Esophagus muscularis mucosa (tissue), 4 donors: ENCODE results near the gene KL. TPM values are rescaled to one million over a fixed set of nuclear protein-coding genes. Genes with fewer than 3 reads are reported as not detected.

Experiments
- DNase-seq: peaks from one replicate; pipeline ENCODE4 v3.0.0-alpha.2; 2017; ENCODE audit errors: extremely low spot score
- H3K27ac ChIP-seq, 4 donors: fragments of 200-600 bp; sonication (generic); replicated peaks in 1 of 4; 1 replicate in 3 of 4; 2 replicates in 1 of 4; pipeline ENCODE4 v1.5.1; 2016 to 2019; ENCODE audit warnings: mild to moderate bottlenecking in 1 of 4
- H3K27me3 ChIP-seq, 4 donors: fragments of 200-600 bp; sonication (generic); one replicate each; pipeline versions ENCODE4 v1.5.1 to v1.6.0; 2016 to 2019
- H3K36me3 ChIP-seq, 4 donors: fragments of 200-600 bp; sonication (generic); one replicate each; pipeline ENCODE4 v1.5.1; 2016 to 2019
- H3K4me1 ChIP-seq, 4 donors: fragments of 200-600 bp; sonication (generic); one replicate each; pipeline ENCODE4 v1.5.1; 2016 to 2019
- H3K4me3 ChIP-seq, 4 donors: fragments of 200-600 bp; sonication (generic); 1 replicate in 2 of 4; 2 replicates in 2 of 4; pipeline ENCODE4 v1.5.1; 2016 to 2019; ENCODE audit warnings: mild to moderate bottlenecking in 4 of 4, moderate library complexity in 1 of 4
- H3K9me3 ChIP-seq, 4 donors: fragments of 200-600 bp; sonication (generic); 1 replicate in 3 of 4; 2 replicates in 1 of 4; pipeline ENCODE4 v1.5.1; 2016 to 2019
- CTCF ChIP-seq, 3 experiments: fragments of 200-600 bp in 2 of 3; fragments of 450-650 bp in 1 of 3; sonication (generic) in 2 of 3; IDR thresholded peaks; one replicate each; pipeline ENCODE4 v1.5.1; 2017 to 2019; ENCODE audit warnings: antibody characterized with exemption in 3 of 3, mild to moderate bottlenecking in 2 of 3, moderate library complexity in 1 of 3
- EP300 ChIP-seq: sonication (generic); formaldehyde crosslinking; IDR thresholded peaks from one replicate; pipeline ENCODE4 v1.6.1; 2017; ENCODE audit warnings: antibody characterized with exemption
- POLR2A ChIP-seq: fragments of 450-650 bp; IDR thresholded peaks from one replicate; pipeline ENCODE4 v1.6.1; 2017; ENCODE audit warnings: antibody characterized with exemption, moderate library complexity, mild to moderate bottlenecking, low read depth
- POLR2AphosphoS5 ChIP-seq, 2 donors: sonication (generic); formaldehyde crosslinking; IDR thresholded peaks; one replicate each; pipeline ENCODE4 v1.6.1; 2017; ENCODE audit warnings: antibody characterized with exemption in 2 of 2
- WGBS: methylation state at CpG from one replicate; pipeline ENCODE4 v1.1.5; 2018; 5-methylcytosine and 5-hydroxymethylcytosine counted together
- intact Hi-C: fragments of 100-400 bp; cut with DNase I; formaldehyde crosslinking; loops from one replicate; pipeline ENCODE4 v1.15.1; 2023
- total RNA-seq, 4 donors: library from RNA; depleted of rRNA; stranded (reverse); fragments of >200 nt; gene quantifications; one replicate each; pipeline versions ENCODE4 v1.1.0 to v1.2.1, GENCODE V29; 2016

The KL gene
- total RNA-seq, 4 donors from 2014 or later: 3.7 to 6.7 (median 5.5) TPM

DNA sequence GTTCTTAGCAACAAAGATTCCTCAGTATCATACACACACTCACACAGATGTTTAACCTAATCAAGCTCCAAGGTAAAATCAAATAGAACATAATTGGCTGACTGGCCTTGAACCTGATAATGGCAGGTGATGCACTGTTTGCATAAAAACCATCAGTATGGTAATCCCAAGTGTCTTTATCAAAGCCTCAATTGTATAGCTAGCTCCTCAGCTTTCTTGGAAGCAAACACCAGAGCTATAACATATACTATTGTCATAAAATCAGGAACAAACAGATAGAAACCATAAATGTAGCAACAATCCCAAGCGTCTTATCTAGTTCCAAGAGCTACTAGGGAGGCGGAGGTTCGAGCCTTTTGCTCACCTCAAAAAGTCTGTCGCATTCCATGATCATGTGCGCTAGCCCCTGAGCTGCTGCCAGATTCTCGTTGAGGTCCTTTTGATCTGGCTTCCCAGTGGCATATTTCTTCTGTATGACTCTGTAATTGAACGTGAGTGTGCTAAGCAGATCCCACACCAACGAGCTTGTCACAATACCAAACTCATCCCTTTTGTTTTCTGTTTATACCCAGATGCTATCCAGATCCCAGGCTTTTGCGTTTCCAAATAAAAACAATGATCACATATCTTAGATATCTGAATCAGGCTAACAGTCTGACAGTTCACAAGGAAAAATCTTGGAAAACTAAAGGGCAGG is 95.3 kb downstream of the KL start:
- H3K27ac ChIP-seq: peak overlapping the region; percentile 71 to 78 (median 74)
- no peaks in the 10 kb centered on the region for H3K27me3 ChIP-seq
- peaks cover 57 to 94% (median 89%) of the 10 kb centered on the region in 4 donors for H3K4me1 ChIP-seq
- DNase-seq: no peak
- no peak overlapping the region for H3K4me3 ChIP-seq
- H3K36me3 ChIP-seq: peaks cover under 1 to 98% (median 49%) of the 10 kb centered on the region in 4 donors
- intact Hi-C loops: no loop called here
- 30% methylated on average over 9 of the region's 9 CpGs for WGBS
- TF ChIP-seq POLR2A (no peak), CTCF (IDR thresholded peaks at IDR 0.05) (no peak), POLR2AphosphoS5 (IDR thresholded peaks at IDR 0.05) (peak; percentile 11 to 20), EP300 (no peak)
- H3K9me3 ChIP-seq: no peaks in the 10 kb centered on the region

- intact Hi-C loops: no loop called here
- TF ChIP-seq POLR2A (no peak), POLR2AphosphoS5 (IDR thresholded peaks at IDR 0.05) (peak in 1 of 2 donors; percentile 9)
- H3K4me1 ChIP-seq: peaks cover 47 to 82% (median 77%) of the 10 kb centered on the region in 4 donors
- no peak for DNase-seq
- H3K9me3 ChIP-seq: no peaks in the 10 kb centered on the region
- 68% methylated on average over 12 of the region's 12 CpGs for WGBS
- no peak overlapping the region for H3K4me3 ChIP-seq
- H3K27me3 ChIP-seq: no peaks in the 10 kb centered on the region
- peak overlapping the region; percentile 71 to 78 (median 74) for H3K27ac ChIP-seq
- peaks cover 5 to 98% (median 53%) of the 10 kb centered on the region in 4 donors for H3K36me3 ChIP-seq
These were observed 96.5 kb downstream of the KL start for GRCh38 chr13:33112766-33113165.

GRCh38 chr13:33114146-33114545 is 97.9 kb downstream of the KL start:
- Histone ChIP-seq H3K27me3 (no peaks in the 10 kb centered on the region), H3K27ac (peak overlapping the region; percentile 71 to 78 (median 74)), H3K4me1 (peaks cover 36 to 73% (median 67%) of the 10 kb centered on the region in 4 donors), H3K4me3 (no peak overlapping the region), H3K9me3 (no peaks in the 10 kb centered on the region), H3K36me3 (peaks cover 5 to 98% (median 59%) of the 10 kb centered on the region in 4 donors)
- TF ChIP-seq EP300 (no peak), POLR2AphosphoS5 (IDR thresholded peaks at IDR 0.05) (no peak), CTCF (IDR thresholded peaks at IDR 0.05) (no peak), POLR2A (no peak)
- DNase-seq: no peak
- 67% methylated on average over 4 of the region's 5 CpGs for WGBS
- intact Hi-C loops: no loop called here

GRCh38 chr13:33115274-33115673 is 99.1 kb downstream of the KL start:
- intact Hi-C loops: no loop called here
- 96% methylated on average over 2 of the region's 2 CpGs for WGBS
- Histone ChIP-seq H3K36me3 (peaks cover 5 to 98% (median 60%) of the 10 kb centered on the region in 4 donors), H3K4me3 (no peak overlapping the region), H3K27ac (peak overlapping the region; percentile 37 to 76 (median 72)), H3K27me3 (no peaks in the 10 kb centered on the region), H3K9me3 (no peaks in the 10 kb centered on the region), H3K4me1 (peaks cover 25 to 73% (median 67%) of the 10 kb centered on the region in 4 donors)
- no peak for DNase-seq
- TF ChIP-seq EP300 (no peak), POLR2AphosphoS5 (IDR thresholded peaks at IDR 0.05) (no peak), POLR2A (no peak), CTCF (IDR thresholded peaks at IDR 0.05) (no peak)
